Neuronal stem cell (in vitro differentiated cells): Measurements from ENCODE around the gene DIO3.

Experiments
- DNase-seq: peaks from one replicate; pipeline ENCODE4 v3.0.0-alpha.2; 2013; ENCODE audit warnings: low spot score
- H2AFZ ChIP-seq: one replicate; pipeline ENCODE4 v1.6.1; 2013; ENCODE audit warnings: mild to moderate bottlenecking, low read length, inconsistent platforms
- H2AK5ac ChIP-seq: 2 replicates; pipeline ENCODE4 v1.6.1; 2013; ENCODE audit warnings: low read depth, mild to moderate bottlenecking, inconsistent platforms, low read length, moderate library complexity, mixed read lengths
- H2BK120ac ChIP-seq: 2 replicates; pipeline ENCODE4 v1.6.1; 2013; ENCODE audit warnings: low read depth, mild to moderate bottlenecking, inconsistent platforms, low read length, moderate library complexity, mixed read lengths
- H2BK12ac ChIP-seq: one replicate; pipeline ENCODE4 v1.6.1; 2013; ENCODE audit warnings: low read length, inconsistent platforms
- H2BK15ac ChIP-seq: 2 replicates; pipeline ENCODE4 v1.6.1; 2013; ENCODE audit warnings: mild to moderate bottlenecking, low read length, inconsistent platforms, mixed read lengths
- H2BK5ac ChIP-seq: one replicate; pipeline ENCODE4 v1.6.1; 2013; ENCODE audit warnings: inconsistent platforms, mild to moderate bottlenecking, low read length, moderate library complexity
- H3K14ac ChIP-seq: one replicate; pipeline ENCODE4 v1.6.1; 2013; ENCODE audit warnings: low read length, inconsistent platforms
- H3K18ac ChIP-seq: 2 replicates; pipeline ENCODE4 v1.6.1; 2013; ENCODE audit warnings: low read length, inconsistent platforms
- H3K23ac ChIP-seq: 2 replicates; pipeline ENCODE4 v1.6.1; 2013; ENCODE audit warnings: low read depth, mild to moderate bottlenecking, mixed read lengths, low read length, inconsistent platforms; ENCODE audit not compliant: poor library complexity
- H3K27ac ChIP-seq: replicated peaks from 3 replicates; pipeline ENCODE4 v1.5.1; 2013; ENCODE audit warnings: low read length, inconsistent platforms
- H3K27me3 ChIP-seq, 3 experiments: 2 replicates each; pipeline ENCODE4 v1.6.1; 2013; ENCODE audit warnings: low read length in 3 of 3, mild to moderate bottlenecking in 2 of 3, inconsistent platforms in 1 of 3, low read depth in 1 of 3, mixed read lengths in 1 of 3, moderate library complexity in 1 of 3; ENCODE audit not compliant: control insufficient read depth in 3 of 3, insufficient read depth in 3 of 3
- H3K36me3 ChIP-seq, 2 donors: replicated peaks in 1 of 2; 2 replicates each; pipeline ENCODE4 v1.6.1; 2013; ENCODE audit warnings: low read length in 2 of 2; ENCODE audit not compliant: control insufficient read depth in 2 of 2, insufficient read depth in 2 of 2
- H3K4ac ChIP-seq: 2 replicates; pipeline ENCODE4 v1.6.1; 2013; ENCODE audit warnings: inconsistent platforms, mild to moderate bottlenecking, low read length, moderate library complexity
- H3K4me1 ChIP-seq, 2 donors: 1 replicate in 1 of 2; 2 replicates in 1 of 2; pipeline ENCODE4 v1.6.1; 2013; ENCODE audit warnings: low read length in 2 of 2, low read depth in 1 of 2; ENCODE audit not compliant: control insufficient read depth in 2 of 2, insufficient read depth in 1 of 2
- H3K4me2 ChIP-seq: one replicate; pipeline ENCODE4 v1.6.1; 2013; ENCODE audit warnings: mild to moderate bottlenecking, low read length, inconsistent platforms; ENCODE audit not compliant: insufficient read depth, poor library complexity, severe bottlenecking
- H3K4me3 ChIP-seq, 2 donors: 2 replicates each; pipeline ENCODE4 v1.5.1; 2013; ENCODE audit warnings: low read length in 2 of 2, mild to moderate bottlenecking in 2 of 2, inconsistent platforms in 1 of 2, moderate library complexity in 1 of 2
- H3K79me1 ChIP-seq: one replicate; pipeline ENCODE4 v1.6.1; 2013; ENCODE audit warnings: low read depth, mild to moderate bottlenecking, inconsistent platforms, low read length, moderate library complexity
- H3K9ac ChIP-seq: one replicate; pipeline ENCODE4 v1.6.1; 2013; ENCODE audit warnings: mild to moderate bottlenecking, low read depth, low read length, inconsistent platforms; ENCODE audit not compliant: poor library complexity
- H3K9me3 ChIP-seq, 2 donors: replicated peaks in 1 of 2; 2 replicates each; pipeline versions ENCODE3 to v1.6.1; 2013; ENCODE audit warnings: low read length in 2 of 2, mild to moderate bottlenecking in 2 of 2, inconsistent platforms in 1 of 2, low read depth in 1 of 2, mixed read lengths in 1 of 2, moderate library complexity in 1 of 2; ENCODE audit not compliant: control insufficient read depth in 2 of 2, insufficient read depth in 1 of 2
- H4K8ac ChIP-seq: one replicate; pipeline ENCODE4 v1.6.1; 2013; ENCODE audit warnings: low read depth, mild to moderate bottlenecking, inconsistent platforms, low read length, moderate library complexity
- H4K91ac ChIP-seq: one replicate; pipeline ENCODE4 v1.6.1; 2013; ENCODE audit warnings: low read length, low read depth, mild to moderate bottlenecking, inconsistent platforms; ENCODE audit not compliant: poor library complexity
- WGBS, 2 donors: extraction: QIAGEN DNeasy Blood & Tissue Kit; methylation state at CpG; one replicate each; pipeline ENCODE4 v1.1.7; 2013; ENCODE audit warnings: missing lambda C conversion rate in 2 of 2, mixed read lengths in 1 of 2; ENCODE audit not compliant: insufficient read length in 2 of 2, insufficient replicate concordance in 1 of 2; ENCODE audit errors: extremely low coverage in 2 of 2; 5-methylcytosine and 5-hydroxymethylcytosine counted together

The DIO3 gene

GRCh38 chr14:101543814-101544213, 17.5 kb upstream of the DIO3 start:
- no peak overlapping the region for H4K91ac ChIP-seq
- H3K9ac ChIP-seq = no peak overlapping the region
- no peak overlapping the region for H3K23ac ChIP-seq
- peaks cover 0 to 7% (median 0%) of the 10 kb centered on the region in 3 experiments for H3K27me3 ChIP-seq
- H3K79me1 ChIP-seq = no peaks in the 10 kb centered on the region
- H2AK5ac ChIP-seq = no peak overlapping the region
- H3K27ac ChIP-seq = no peak overlapping the region
- peaks cover 0 to 2% of the 10 kb centered on the region in 2 donors for H3K4me1 ChIP-seq
- no peak overlapping the region for H2AFZ ChIP-seq
- no peak overlapping the region for H3K18ac ChIP-seq
- no CpG with 5 or more reads among the region's 16 CpGs for WGBS, 2 donors
- DNase-seq = no peak
- H2BK12ac ChIP-seq = no peak overlapping the region
- H2BK5ac ChIP-seq = no peak overlapping the region
- no peak overlapping the region for H3K4ac ChIP-seq
- H2BK15ac ChIP-seq = no peak overlapping the region
- no peaks in the 10 kb centered on the region for H3K36me3 ChIP-seq
- H3K9me3 ChIP-seq = peaks cover 0 to 4% of the 10 kb centered on the region in 2 donors
- no peak overlapping the region for H2BK120ac ChIP-seq
- no peak overlapping the region for H4K8ac ChIP-seq
- no peak overlapping the region for H3K14ac ChIP-seq
- H3K4me3 ChIP-seq = no peak overlapping the region
- no peak overlapping the region for H3K4me2 ChIP-seq

GRCh38 chr14:101544550-101544949, 16.7 kb upstream of the DIO3 start:
- no peak for DNase-seq
- no peaks in the 10 kb centered on the region for H3K79me1 ChIP-seq
- H2BK12ac ChIP-seq = no peak overlapping the region
- no peak overlapping the region for H2BK15ac ChIP-seq
- no peak overlapping the region for H3K14ac ChIP-seq
- no peak overlapping the region for H3K27ac ChIP-seq
- WGBS, 2 donors = no CpG with 5 or more reads among the region's 9 CpGs
- H3K4ac ChIP-seq = no peak overlapping the region
- H3K9ac ChIP-seq = no peak overlapping the region
- no peak overlapping the region for H2AFZ ChIP-seq
- H3K4me2 ChIP-seq = no peak overlapping the region
- H3K36me3 ChIP-seq = no peaks in the 10 kb centered on the region
- H4K8ac ChIP-seq = no peak overlapping the region
- H3K9me3 ChIP-seq = peaks cover 0 to 4% of the 10 kb centered on the region in 2 donors
- H3K4me3 ChIP-seq = no peak overlapping the region
- no peak overlapping the region for H3K23ac ChIP-seq
- H2AK5ac ChIP-seq = no peak overlapping the region
- H3K27me3 ChIP-seq = peaks cover 0 to 7% (median 0%) of the 10 kb centered on the region in 3 experiments
- no peak overlapping the region for H2BK5ac ChIP-seq
- no peak overlapping the region for H2BK120ac ChIP-seq
- no peak overlapping the region for H3K18ac ChIP-seq
- H4K91ac ChIP-seq = no peak overlapping the region
- peaks cover 0 to 2% of the 10 kb centered on the region in 2 donors for H3K4me1 ChIP-seq

GRCh38 chr14:101546706-101547105, 14.6 kb upstream of the DIO3 start:
- Histone ChIP-seq H3K14ac (no peak overlapping the region), H2BK15ac (no peak overlapping the region), H2BK12ac (no peak overlapping the region), H3K23ac (no peak overlapping the region), H3K4me3 (no peak overlapping the region), H3K36me3 (no peaks in the 10 kb centered on the region), H3K4me1 (no peaks in the 10 kb centered on the region), H3K4me2 (no peak overlapping the region), H3K18ac (no peak overlapping the region), H2AK5ac (no peak overlapping the region), H3K4ac (no peak overlapping the region), H2AFZ (no peak overlapping the region), H4K8ac (no peak overlapping the region), H3K9me3 (peaks cover 0 to 4% of the 10 kb centered on the region in 2 donors), H3K9ac (no peak overlapping the region), H4K91ac (no peak overlapping the region), H3K79me1 (no peaks in the 10 kb centered on the region), H3K27ac (no peak overlapping the region), H3K27me3 (no peaks in the 10 kb centered on the region), H2BK5ac (no peak overlapping the region), H2BK120ac (no peak overlapping the region)
- no CpG with 5 or more reads among the region's 11 CpGs for WGBS, 2 donors
- DNase-seq = no peak

GRCh38 chr14:101547107-101547738, 14.1 kb upstream of the DIO3 start:
- no CpG with 5 or more reads among the region's 10 CpGs for WGBS, 2 donors
- Histone ChIP-seq H3K14ac (no peak overlapping the region), H2BK120ac (no peak overlapping the region), H3K23ac (no peak overlapping the region), H3K4me3 (no peak overlapping the region), H3K27me3 (no peaks in the 10 kb centered on the region), H4K91ac (no peak overlapping the region), H3K9ac (no peak overlapping the region), H3K9me3 (peaks cover 0 to 4% of the 10 kb centered on the region in 2 donors), H2AFZ (no peak overlapping the region), H3K27ac (no peak overlapping the region), H4K8ac (no peak overlapping the region), H3K4me1 (no peaks in the 10 kb centered on the region), H3K79me1 (no peaks in the 10 kb centered on the region), H3K18ac (peak overlapping the region; percentile 11), H3K4ac (no peak overlapping the region), H3K4me2 (no peak overlapping the region), H2BK5ac (peak overlapping the region; percentile 67), H2BK12ac (no peak overlapping the region), H3K36me3 (no peaks in the 10 kb centered on the region), H2BK15ac (no peak overlapping the region), H2AK5ac (peak overlapping the region; percentile 27)
- DNase-seq = no peak
